ENCODE measurements around the gene CEMIP.

CEMIP gene

GRCh38 chr15:80778964-80779657 is at the start of gene CEMIP:
CEMIP (plus strand) TSS chr15:80779370; CDS start chr15:80873880, 94,510 bp downstream.
- peak; percentile 44 for DNase-seq

GRCh38 chr15:80730387-80730786 is 48.8 kb upstream of the CEMIP start:
- DNase-seq: no peak

- DNase-seq: no peak
These were observed 48.2 kb upstream of the CEMIP start for GRCh38 chr15:80730926-80731325.

GRCh38 chr15:80732167-80732566 is 47.0 kb upstream of the CEMIP start:
- DNase-seq: no peak

GRCh38 chr15:80732818-80733217 is 46.4 kb upstream of the CEMIP start:
- DNase-seq: no peak

GRCh38 chr15:80733460-80733859 is 45.7 kb upstream of the CEMIP start:
- DNase-seq: no peak

- DNase-seq: no peak
These were observed 43.8 kb upstream of the CEMIP start for GRCh38 chr15:80735344-80735743.

GRCh38 chr15:80736560-80736959 is 42.6 kb upstream of the CEMIP start:
- DNase-seq: no peak

- DNase-seq: no peak
These were observed 39.3 kb upstream of the CEMIP start for GRCh38 chr15:80739919-80740318.

- DNase-seq: no peak
These were observed 37.1 kb upstream of the CEMIP start for GRCh38 chr15:80742081-80742480.

- DNase-seq: no peak
These were observed 35.9 kb upstream of the CEMIP start for GRCh38 chr15:80743189-80743833.

- no peak for DNase-seq
These were observed 34.8 kb upstream of the CEMIP start for GRCh38 chr15:80744415-80744814.

GRCh38 chr15:80744826-80745225 is 34.3 kb upstream of the CEMIP start:
- DNase-seq: no peak

GRCh38 chr15:80745888-80746287 is 33.3 kb upstream of the CEMIP start:
- DNase-seq: no peak

- DNase-seq: no peak
These were observed 31.7 kb upstream of the CEMIP start for GRCh38 chr15:80747317-80748053.

GRCh38 chr15:80749589-80749988 is 29.6 kb upstream of the CEMIP start:
- DNase-seq: no peak

- DNase-seq: no peak
These were observed 28.6 kb upstream of the CEMIP start for GRCh38 chr15:80750575-80750974.

- no peak for DNase-seq
These were observed 27.0 kb upstream of the CEMIP start for GRCh38 chr15:80752204-80752603.

- DNase-seq: no peak
These were observed 26.0 kb upstream of the CEMIP start for GRCh38 chr15:80753161-80753560.

GRCh38 chr15:80754014-80754413 is 25.2 kb upstream of the CEMIP start:
- DNase-seq: no peak

- no peak for DNase-seq
These were observed 23.3 kb upstream of the CEMIP start for GRCh38 chr15:80755885-80756284.

- DNase-seq: no peak
These were observed 20.9 kb upstream of the CEMIP start for GRCh38 chr15:80758130-80758745.

GRCh38 chr15:80760960-80761359 is 18.2 kb upstream of the CEMIP start:
- no peak for DNase-seq

- no peak for DNase-seq
These were observed 17.4 kb upstream of the CEMIP start for GRCh38 chr15:80761754-80762153.

All from stimulated activated CD4-positive, alpha-beta T cell treated with anti-CD3 and anti-CD28 coated beads, Interleukin-4, amount 100 ng/mL, for 24 hours (primary cell).